ENCODE data around the gene IL6ST.
A peak's percentile ranks its signal among the peaks of the same experiment; 100 is the strongest.

The IL6ST gene

GRCh38 chr5:55918087-55919035 is 76.4 kb downstream of the IL6ST start:
- DNase-seq (ENCODE audit: low read depth) = no peak

DNA sequence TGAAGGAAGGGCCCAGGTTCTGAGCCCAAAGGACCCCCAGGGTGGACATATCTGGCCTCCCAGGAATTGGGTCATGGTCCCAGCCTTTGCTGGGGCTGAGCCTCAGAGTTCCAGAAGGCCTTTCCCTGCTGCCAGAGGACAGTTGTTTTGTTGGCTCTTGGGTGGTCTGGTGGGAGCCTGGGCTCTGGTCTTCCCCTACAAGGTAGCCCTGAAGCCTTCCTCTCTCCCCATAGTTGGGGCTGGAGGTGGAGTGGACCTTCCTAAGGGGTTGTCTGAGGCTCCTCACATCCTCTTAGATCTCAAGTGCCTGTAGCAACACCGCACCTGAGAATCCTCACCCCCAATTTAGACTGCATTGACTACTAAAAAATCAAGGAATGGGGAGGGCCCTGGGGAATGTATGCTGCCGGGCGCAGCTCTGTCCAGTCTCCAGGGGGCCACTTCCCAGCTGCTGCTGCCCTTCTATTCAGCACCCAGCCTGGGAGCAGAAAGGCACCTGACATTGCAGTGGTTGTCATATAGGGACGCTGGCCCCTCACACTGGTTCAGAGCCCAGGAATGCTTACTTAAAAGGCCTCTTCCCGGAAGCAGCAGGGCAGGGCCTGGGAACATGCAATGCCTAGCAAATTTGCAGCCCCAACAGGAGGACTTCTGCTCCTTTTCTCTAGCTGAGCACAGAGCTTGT is 77.2 kb downstream of the IL6ST start:
- DNase-seq (ENCODE audit: low read depth) = no peak

GRCh38 chr5:55916986-55917385 is 77.8 kb downstream of the IL6ST start:
- DNase-seq (ENCODE audit: low read depth) = no peak

- DNase-seq (ENCODE audit: low read depth) = no peak
These were observed 79.0 kb downstream of the IL6ST start for GRCh38 chr5:55915783-55916182.

DNA sequence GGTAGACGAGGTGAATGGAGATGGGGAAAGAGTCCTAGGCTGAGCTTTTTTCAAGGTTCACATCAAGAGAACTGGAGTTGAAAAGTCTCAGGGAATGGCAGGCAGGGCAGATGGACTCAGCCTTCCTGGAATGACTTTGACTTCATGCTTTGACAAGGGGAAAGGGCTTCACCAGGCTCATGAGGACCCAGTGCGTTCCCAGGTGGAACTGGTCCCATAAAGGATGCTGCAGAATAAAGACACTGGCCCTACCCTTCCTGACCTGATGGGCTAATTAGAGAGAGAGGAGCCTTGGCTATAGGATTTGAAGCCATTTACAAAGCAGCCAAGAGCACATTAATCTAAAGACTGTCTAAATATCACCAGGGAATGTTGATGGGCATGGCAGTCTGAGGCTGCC is 79.8 kb downstream of the IL6ST start:
- DNase-seq (ENCODE audit: low read depth) = no peak

GRCh38 chr5:55913466-55914413 is 81.0 kb downstream of the IL6ST start:
- no peak for DNase-seq (ENCODE audit: low read depth)

DNA sequence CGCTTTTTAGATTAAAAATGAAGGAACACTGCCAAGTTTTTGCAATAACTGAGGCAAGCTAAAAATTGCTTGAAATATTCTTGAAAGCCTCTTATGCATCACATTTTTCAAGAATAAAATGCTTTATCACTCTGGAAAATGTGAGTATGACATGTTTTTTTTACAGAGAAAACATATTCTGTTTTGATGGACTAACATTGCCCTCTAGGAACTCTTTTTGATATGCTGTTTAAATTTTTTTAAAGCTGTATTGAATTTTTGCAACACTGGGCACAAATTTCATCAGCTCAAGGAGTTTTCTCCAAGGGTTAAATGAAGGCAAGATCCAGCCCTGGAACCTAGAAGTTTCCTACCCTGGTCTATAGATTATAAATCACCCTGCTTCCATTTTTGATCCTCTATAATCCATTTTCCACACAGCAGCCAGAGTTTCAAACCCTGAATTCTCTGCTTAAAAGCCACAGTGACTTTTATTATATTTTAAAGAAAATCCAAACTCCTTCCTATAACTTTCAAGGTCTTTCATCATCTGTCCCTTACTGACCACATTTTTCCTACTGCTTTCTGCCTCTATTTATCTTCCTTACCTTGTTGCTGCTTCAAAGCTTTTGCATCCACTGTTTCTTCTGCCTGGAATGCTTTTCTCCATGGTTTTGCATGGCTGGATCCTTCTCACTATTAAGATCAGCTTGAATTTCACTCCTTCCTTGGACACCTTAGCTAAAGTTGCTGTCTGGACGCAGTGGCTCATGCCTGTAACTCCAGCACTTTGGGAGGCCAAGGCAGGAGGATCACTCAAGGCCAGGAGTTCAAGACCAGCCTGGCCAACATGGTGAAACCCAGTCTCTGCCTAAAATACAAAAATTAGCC is 82.7 kb downstream of the IL6ST start:
- DNase-seq (ENCODE audit: low read depth) = no peak

DNA sequence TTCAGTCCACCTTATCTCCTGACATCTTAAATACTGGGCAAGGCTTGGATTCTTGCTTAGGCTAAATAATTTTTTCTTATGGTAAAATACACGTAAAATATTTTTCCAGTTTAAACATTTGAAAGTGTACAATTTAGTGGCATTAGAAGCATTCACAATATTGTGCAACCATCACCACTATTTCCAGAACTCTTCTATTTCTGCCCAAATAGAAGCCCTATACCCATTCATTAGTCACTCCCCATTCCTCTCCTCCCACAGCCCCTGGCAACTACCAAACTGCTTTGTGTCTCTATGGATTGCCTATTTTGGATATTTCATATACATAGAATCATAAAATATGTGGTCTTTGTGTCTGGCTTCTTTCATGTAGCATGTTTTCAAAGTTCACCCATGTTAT is 86.0 kb downstream of the IL6ST start:
- no peak for DNase-seq (ENCODE audit: low read depth)

GRCh38 chr5:55907927-55908326 is 86.8 kb downstream of the IL6ST start:
- DNase-seq (ENCODE audit: low read depth) = no peak

GRCh38 chr5:55905251-55905650 is 89.5 kb downstream of the IL6ST start:
- no peak for DNase-seq (ENCODE audit: low read depth)

DNA sequence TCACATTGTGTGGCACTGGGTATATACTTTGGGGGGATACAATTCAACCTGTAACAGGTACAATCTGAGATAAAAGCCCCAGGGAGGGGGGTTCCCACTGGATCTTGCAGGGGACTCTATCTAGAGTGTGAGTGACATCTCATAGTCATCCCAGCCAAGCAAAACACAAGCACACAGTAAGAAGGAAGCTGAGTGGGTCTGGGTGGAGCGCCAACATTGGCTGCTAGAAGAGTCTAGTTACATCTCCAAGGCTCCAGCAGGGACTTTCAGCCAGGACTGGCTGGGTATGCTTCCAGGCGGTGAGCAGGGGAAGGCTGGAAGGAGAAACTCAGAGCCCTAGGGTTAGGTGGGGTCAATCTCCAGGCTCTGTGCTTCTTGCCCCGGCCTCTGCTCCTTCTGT is 90.6 kb downstream of the IL6ST start:
- no peak for DNase-seq (ENCODE audit: low read depth)

GRCh38 chr5:55903121-55903701 is 91.6 kb downstream of the IL6ST start:
- peak; percentile 53 for DNase-seq (ENCODE audit: low read depth)

DNA sequence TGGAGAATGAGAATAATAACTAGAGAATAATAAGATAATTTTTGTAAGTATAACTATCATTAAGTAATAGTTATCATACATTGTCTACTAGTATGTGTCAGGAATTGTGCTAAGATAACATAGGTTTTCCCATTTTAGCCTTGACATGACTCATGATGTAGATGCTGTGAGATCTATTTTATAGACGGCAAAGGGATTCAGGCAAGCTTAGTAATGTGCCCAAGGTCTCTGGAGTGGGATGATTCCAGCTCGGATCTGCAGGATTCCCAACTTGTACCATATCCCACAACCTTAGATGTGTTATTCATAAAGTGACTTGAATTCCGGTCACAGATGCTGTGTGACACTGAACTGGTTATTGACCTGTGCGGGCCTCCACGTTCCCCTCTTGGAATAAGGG is 92.1 kb downstream of the IL6ST start:
- DNase-seq (ENCODE audit: low read depth) = no peak

GRCh38 chr5:55900776-55901175 is 94.0 kb downstream of the IL6ST start:
- DNase-seq (ENCODE audit: low read depth) = no peak

DNA sequence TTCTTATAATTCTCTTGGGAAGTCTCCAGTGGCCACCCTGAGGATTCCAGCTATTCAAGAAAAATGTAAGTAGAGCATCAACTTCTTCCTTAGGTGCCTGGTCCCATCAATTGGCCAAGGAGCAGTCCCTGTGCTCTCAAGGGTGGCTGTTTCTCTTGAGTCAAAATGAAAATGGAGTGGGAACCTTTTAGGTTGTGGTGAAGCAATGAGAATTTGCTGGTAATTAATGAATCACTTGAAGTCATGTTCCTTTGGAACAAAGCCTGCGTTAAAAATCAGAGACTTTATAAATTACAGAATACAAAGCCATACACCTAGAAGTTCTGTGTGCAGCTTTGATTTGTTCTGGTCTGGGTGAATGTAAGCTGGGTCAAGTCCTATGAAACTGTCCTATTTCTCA is 94.7 kb downstream of the IL6ST start:
- no peak for DNase-seq (ENCODE audit: low read depth)

DNA sequence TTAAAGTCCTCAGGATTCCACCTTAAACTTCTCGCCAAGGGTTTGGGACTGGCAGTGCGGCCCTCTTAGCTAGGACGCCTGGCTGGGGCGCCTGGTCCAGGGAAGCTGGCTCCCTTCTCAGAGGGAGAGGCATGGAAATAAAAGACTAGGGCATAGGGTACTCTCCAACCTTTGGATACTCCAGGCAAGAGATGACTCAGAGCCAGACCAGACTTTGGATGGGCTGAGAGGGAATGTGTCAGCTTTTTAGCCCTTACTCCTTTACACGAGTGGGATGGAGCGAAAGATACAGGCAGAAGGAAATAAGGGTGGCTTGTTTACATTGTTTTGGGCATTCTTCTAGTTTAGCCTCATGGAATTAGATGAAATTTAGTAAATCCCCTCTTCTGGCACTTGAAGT is 95.4 kb downstream of the IL6ST start:
- DNase-seq (ENCODE audit: low read depth) = no peak

DNA sequence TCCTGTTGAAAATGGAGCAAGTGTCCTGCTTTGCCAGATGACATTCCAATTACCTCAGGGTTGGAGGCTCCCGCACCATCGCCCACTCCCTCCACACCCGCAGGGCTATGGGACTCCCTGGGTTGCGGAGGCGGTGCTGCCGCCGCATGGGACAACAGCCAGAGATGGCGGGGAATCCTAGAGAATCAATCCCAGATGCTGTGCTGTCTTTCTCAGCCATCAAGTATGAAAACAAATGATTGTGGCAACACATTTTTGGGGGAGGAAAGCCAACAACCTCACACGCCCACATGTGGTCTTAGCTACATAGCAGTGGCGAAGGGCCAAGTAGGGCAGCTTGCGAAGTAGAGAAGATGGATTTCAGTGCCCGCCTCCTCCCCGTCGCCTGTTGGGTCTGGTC is 96.9 kb downstream of the IL6ST start:
- DNase-seq (ENCODE audit: low read depth) = no peak

DNA sequence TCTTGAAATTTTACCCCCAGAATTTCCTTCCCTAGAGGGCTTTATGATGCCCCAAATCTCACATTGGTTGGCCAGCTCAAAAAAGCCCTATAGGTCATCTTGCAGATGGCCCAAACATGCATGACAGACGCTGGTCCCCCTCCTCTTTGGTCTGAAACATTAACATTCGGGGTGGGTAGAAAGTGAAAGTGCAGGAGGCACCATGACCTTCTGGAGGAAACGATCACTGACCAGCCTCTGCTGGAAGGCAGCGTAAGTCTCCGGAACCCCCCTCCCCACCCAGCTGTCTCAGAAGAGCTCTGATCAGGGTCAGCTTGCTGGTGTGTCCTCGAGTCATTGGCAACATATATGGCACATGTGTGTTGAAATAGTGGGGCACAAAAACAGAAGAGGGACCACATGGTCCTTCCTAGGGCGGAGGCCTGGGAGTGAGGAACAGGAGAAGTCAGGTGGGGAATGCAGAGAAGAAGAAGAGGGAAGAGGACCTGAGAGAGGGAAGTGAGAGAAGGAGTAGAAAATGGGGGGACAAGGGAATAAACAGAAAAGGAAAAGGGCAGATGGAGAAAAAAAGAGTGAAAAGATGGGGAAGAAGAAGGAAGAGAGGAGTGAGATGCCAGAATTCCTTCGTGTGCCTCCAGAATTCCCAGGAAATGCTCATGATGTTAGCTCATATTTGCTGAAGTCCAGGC is 97.4 kb downstream of the IL6ST start:
- no peak for DNase-seq (ENCODE audit: low read depth)

- DNase-seq (ENCODE audit: low read depth) = no peak
These were observed 98.1 kb downstream of the IL6ST start for GRCh38 chr5:55896663-55897062.

GRCh38 chr5:55896238-55896637 is 98.5 kb downstream of the IL6ST start:
- no peak for DNase-seq (ENCODE audit: low read depth)

All from T-helper 22 cell (primary cell).